Hematopoietic multipotent progenitor cell treated with erythropoietin and hydrocortisone succinate and interleukin-3 and kit ligand, for 15 days (in vitro differentiated cells): ENCODE data around the gene ZNF318.

ENCODE experiments used
- DNase-seq: peaks from one replicate; pipeline ENCODE4 v3.0.0-alpha.2; 2015; ENCODE audit warnings: low spot score

The ZNF318 gene

DNA sequence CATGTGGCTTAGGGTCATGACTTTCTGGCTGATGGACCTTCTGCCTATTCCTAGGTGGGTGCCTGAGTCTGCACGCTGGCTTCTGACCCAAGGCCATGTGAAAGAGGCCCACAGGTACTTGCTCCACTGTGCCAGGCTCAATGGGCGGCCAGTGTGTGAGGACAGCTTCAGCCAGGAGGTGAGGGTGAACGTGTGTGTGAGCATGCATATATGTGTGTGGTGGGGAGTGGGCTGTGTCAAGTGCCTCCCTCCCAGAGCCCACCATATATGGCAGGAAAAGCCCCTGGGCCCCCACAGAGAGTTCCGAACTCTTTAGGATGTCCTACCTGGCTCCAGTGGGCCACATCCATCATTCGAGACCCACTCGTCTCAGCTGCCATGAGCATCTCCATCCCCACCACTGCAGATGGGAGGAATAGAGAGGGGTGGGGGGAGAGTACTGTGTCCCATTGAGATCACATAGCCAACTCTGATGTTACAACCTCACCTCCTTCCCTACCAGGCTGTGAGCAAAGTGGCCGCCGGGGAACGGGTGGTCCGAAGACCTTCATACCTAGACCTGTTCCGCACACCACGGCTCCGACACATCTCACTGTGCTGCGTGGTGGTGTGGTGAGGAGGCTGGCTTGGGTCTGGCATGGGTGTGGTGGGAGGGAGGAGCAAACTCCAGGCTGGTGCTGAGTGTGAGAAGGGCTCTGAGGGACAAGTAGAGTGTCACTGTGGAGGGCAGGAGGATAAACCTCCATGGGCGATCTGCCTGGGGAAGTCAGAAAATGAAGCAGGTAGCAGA lies 68.2 kb downstream of the ZNF318 start:
- no peak for DNase-seq

DNA sequence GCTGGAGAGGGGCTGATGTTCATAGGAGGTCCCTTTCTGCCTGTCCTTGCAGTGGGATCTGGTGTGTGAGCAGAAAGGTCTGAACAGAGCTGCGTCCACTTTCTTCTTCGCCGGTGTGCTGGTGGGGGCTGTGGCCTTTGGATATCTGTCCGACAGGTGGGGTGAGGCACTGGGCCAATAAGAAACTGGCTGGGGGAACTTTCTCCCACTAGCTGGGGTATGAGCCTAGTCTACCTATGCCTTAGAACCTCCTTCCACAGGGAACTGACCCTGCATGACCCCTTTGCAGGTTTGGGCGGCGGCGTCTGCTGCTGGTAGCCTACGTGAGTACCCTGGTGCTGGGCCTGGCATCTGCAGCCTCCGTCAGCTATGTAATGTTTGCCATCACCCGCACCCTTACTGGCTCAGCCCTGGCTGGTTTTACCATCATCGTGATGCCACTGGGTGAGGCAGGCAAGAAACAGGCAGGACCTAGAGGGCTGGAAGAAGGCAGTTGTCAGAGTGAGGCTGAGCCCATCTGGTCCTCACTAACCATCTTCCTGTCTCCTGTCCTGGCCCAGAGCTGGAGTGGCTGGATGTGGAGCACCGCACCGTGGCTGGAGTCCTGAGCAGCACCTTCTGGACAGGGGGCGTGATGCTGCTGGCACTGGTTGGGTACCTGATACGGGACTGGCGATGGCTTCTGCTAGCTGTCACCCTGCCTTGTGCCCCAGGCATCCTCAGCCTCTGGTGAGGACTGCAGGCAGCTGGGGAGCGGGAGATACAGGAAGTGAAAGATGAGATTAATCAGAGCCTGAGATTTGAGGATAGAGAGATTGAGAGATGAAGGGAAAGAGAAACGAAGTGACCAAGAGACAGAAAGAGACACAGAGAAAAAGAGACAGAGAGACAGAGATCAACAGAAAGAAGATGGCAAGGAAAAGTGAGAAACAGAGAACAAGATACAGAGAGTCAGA lies 69.8 kb downstream of the ZNF318 start:
- DNase-seq, result no peak

DNA sequence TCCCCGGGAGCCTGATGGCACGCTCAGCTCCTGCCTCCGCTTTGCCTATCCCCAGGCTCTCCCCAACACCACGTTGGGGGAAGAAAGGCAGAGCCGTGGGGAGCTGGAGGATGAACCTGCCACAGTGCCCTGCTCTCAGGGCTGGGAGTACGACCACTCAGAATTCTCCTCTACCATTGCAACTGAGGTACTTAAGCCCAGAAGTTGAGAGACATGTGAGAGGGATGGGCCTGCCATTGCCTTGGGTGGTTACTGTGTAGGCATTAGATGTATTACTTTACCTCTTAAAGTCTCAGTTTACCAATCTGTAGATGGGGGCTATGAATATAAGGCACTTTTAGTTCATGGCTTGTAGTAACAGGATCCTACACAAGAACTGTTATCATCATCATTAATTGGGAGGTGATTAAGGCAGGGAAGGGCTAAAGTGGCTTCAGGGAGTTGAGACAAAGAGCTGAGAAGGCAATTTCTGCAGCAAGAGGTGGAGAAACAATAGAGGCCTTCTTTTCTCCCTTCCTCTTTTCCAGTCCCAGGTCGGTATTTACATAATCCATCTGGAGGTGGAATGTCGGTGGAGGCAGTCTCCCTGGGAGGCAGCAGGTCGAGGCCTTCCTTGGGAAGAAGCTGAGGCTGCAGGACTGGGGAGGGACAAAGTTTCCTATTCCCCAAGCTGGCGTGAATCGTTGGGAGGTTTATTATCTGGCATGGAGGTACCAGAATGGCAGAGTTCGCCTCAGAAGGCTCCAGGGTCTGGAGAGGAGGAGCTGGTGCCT lies 70.7 kb downstream of the ZNF318 start:
- DNase-seq, result no peak

DNA sequence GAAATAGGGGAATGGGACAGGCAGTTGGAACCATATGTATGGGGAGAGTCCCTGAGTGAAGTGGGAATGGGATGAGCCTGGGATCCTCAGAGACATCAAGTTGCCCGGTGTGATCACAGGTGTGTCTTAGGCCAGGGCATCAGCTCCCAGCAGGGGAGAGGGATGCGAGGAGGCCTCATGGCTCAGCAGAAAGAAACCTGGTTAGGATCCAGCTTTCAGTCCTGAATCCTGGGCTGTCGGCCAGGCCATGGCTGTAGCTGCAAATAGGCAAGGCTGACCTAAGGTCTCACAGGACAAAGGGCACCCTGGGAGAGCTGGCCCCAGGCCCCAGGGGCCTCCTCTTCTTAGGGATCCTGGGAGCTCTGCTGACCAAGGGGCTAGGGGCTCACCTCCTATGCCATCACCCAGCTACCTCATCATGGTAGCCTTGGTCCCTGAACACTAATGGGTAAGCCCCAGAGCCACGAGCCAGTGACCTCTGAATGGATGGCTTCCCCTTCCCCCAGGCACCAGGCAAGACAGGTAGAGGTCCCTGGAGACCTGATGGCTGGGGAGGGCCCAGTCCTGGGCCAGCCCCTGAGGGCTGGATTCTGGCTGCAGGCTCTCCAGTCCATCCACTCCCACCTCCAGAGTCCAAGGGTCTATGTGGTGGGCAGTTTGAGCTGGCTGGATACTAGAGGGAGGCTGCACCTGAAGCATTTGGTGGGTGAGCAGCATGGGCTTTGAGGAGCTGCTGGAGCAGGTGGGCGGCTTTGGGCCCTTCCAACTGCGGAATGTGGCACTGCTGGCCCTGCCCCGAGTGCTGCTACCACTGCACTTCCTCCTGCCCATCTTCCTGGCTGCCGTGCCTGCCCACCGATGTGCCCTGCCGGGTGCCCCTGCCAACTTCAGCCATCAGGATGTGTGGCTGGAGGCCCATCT lies 71.5 kb downstream of the ZNF318 start, which contains the start of gene SLC22A7:
TSS of gene SLC22A7 (plus strand) at position 617 of the 921 bp plus-strand sequence. CDS start at position 716, 99 bp downstream.
- DNase-seq, result no peak

DNA sequence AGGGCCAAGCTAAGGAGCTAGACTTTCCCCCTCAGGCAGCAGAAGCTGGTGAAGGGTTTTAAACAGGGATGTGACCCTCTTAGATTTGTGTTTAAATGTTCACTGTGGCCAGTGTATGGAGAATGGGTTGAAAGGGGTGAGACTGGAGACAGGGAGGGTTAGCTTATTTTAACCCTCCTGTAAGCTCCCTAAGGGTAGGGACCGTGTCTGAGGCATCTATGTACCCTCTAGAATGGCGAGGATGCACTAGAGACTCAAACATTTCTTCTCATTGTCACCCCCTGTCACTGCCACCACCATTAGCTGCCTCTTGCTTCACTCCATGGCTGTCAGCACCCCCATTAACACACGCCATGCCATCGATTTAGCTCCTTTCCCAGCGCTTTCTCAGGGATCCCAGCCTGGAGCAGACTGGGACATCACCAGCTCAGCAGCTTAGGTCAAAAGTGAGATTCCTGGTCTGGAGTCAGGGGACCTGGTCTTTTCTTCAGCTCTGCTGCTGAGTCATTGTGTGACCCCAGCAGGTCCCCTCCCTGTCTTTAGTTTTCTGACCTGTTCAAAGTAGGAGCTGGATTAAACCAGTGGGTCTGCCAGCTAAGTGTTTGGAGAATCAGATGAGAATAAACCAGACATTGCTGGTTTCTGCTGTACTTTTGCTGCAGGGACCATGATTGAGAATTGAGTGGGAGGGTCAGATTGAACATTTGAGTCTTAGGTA lies 72.5 kb downstream of the ZNF318 start:
- DNase-seq, result no peak

DNA sequence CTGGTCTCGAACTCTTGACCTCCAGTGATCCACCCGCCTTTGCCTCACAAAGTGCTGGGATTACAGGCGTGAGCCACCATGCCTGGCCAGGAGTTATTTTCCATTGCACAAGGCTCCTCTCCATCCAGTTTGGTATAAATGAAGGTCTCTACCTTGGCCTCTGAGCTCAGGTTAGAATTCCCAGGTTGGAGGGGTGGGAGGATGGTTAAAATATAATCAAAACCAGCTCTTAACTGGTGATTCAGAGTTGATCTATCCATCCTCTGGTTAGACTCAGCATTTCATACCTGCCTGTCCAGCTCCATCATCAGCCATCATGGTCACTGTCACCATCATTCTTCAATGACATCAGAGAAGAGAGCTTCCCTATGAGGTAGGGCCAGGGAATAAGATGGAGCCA lies 74.0 kb downstream of the ZNF318 start:
- no peak for DNase-seq

DNA sequence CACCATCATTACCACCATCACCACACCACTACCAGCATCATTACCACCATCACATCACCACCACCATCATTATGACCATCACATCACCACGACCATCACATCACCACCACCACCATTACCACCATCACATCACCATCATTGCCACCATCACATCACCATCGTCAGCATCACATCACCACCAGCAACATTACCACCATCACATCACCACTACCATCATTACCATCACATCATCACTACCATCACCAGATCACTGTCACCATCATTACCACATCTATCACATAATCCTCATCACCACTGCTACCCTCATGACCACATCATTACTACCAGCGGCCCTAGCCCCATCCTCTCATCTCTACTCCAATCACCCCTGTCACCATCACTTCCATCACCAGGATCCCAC lies 74.9 kb downstream of the ZNF318 start:
- DNase-seq, result no peak

DNA sequence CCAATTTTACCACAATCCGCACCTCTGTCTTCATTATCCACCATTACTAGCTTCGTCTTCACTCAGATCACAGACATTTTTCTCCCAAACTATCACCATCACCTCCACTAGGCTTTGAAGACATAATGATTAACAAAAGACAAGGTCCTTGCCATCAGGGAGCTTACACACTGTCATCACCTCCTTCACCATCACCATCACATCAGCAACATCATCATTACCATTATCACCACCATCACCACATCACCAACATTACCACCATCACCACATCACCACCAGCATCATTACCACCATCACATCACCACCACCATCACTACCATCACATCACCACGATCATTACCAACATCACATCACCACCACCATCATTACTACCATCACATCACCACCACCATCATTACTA lies 75.7 kb downstream of the ZNF318 start:
- no peak for DNase-seq

DNA sequence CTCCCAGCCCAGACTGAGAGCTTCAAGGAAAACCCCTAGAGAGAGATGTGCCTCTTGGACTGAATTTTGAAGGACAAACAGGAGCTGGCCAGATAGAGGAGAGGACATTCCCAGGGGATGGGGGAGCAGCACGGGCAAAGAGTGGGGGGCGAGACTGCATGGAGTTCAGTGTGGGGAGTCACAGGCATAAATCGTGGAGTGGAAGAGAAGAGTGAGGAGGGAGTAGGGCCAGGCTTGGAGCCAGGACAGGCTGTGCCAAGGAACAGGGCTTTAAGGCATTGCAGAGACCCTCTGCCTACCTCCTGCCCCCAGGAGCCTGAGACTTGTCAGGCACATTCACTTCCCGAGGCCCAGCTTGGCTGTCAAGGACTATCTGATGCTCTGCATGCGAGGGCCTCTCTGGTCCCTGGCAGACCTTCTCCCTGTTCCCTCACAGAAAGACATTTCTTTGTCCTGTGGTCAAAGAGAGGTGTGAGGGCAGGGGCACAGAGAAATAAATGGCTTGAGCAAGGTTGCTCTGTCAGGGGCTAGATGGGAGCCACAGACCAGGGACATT lies 76.6 kb downstream of the ZNF318 start:
- no peak for DNase-seq

DNA sequence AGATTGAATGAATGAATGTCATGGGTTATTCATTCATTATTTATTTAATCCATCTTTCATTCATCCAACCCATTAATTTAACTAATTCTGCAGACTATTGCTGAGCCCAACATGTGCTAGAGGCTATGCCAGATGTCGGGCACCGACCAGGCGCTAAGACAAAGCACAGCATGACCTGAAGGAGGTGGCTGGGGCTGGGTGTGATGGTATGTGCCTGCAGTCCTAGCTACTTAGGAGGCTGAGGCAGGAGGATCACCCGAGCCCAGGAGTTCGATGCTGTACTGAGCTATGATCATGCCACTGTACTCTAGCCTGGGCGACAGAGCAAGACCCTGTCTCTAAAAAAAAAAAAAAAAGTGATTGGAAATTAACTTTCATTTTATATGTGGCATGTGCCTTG lies 77.1 kb downstream of the ZNF318 start:
- no peak for DNase-seq

DNA sequence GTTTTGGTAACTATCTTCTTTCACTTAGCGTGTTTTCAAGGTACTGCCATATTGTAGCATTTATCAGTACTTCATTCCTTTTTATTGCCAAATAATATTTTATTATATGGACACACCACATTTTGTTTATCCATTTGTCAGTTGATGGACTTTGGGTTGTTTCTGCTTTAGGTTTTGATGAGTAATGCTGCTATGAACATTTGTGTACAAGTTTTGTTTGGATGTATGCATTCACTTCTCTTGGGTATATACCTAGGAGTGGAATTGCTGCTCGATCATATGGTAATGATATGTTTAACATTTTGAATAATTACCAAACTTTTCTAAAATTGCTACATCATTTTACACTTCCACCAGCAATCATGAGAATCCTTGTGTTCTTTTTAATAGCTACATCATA lies 77.7 kb downstream of the ZNF318 start:
- no peak for DNase-seq

DNA sequence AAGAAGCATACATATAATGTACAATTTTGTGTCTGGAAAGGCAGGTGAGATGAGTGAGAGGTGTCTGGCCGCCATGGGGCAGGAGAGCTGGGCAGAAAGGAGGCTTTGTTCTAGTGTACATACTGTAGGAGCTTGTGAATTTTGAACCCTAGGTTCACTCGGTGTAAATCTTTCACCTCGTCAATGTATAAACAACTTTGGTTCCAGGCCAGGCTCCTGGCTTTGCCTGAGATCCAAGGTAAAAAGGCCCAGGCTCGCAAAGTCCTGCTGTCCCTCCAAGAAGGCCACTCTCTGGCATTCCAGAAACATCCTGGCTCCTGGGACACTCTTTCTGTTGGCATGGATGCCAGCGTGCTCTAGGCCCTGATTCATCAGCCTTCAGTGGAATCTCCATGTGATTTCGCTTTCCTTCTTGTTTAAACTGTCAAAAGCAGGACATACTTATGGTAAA lies 78.5 kb downstream of the ZNF318 start:
- DNase-seq, result no peak

DNA sequence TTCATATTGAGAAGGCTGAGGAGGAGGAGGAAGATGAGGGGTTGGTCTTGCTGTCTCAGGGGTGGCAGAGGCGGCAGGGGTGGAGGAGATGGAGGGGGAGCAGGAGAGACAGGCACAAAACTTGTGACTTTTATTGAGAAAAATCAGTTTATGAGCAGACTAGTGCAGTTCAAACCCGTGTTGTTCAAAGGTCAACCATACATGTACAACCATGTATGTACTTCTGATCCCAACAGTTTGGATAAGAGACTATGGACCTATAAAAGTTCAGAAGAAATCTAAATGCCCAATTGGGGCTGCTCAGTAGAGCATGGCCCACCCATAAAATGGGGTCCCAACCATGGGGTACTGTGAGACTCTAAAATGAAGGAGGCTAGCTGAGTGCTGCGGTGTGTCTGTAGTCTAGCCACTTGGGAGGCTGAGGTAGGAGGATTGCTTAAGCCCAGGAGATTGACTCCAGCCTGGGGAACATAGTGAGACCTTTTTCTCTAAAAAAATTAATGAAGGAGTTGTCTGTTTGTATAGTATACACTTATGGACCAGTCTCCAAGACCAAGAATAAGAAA lies 79.0 kb downstream of the ZNF318 start:
- DNase-seq, result no peak

DNA sequence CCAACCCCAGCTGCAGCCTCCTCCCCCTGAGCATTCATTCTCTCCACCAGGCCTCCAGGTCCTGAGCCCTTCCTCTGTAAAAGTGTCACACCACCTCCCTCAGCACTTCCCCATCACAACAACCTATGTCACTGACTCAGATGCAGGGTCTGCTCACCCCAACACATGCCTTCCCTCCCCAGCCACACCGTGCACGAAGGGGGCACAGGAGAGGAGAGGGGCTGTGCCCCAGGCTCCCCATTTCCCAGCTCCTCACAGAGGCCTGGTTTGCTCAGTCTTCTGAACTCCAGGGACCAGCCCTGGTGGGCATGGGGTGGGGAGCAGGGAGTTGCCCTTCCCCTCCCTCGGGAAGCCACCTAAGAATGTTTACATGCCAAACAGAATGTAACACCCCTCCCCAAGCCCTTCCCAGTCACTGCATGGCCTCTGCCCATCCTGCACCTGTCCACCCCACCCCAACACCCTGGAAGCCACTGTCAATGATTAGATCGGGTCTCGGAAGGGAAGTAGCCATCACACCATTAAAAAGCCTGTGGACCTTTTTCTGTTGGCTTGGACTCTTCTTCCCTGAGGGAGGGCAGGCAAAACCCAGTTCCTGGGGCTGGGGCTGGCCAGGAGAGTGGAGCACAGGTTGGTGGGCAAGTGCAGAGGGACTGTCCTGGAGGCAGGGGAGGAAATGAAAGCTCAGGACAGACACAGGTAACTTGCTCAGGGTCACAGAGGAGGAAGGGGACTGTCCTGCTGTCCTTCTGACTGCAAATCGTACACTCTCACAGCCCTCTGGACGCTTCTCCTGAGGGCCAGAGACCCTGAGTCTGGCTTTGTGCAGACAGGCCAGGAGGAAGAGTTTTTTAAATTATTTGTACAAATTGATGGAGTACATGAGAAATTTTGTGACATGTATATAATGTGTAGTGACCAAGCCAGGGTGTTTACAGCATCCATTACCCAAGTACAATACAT lies 81.4 kb downstream of the ZNF318 start:
- no peak for DNase-seq

DNA sequence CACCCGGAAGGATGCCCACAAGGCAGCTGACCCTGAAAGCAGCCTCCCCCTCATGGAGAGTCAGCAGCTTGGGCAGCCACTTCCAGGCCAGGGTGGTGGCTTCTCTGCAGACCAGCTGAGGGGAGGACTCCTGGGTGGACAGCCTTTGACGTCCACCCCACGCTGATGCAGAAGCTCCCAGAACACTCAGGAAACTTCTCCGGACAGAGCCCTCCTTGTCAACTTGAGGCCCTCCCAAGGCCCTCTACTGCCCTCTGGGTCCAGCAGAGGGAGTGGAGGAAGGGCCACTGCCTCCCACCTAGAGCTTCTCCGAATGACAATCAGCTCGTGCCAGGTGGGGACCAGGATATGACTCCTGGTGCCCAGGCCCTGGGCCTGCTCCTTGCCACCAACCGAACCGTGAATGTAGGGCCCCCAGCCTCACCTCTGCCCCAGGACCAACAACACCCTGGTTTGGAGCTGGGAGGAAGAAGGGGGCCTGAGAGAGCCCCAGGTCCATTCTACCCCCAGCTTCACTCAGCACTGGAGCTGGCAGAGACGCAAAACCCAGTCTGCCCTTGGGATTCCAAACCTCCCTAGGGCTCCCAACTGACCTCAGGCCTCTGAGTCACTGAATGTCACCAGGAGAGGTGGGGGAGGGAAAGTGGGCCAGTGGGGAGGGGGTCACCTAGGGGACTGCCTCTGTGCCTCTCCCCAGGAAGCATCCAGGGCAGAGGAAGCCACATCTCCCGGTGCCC lies 82.3 kb downstream of the ZNF318 start:
- DNase-seq, result no peak

DNA sequence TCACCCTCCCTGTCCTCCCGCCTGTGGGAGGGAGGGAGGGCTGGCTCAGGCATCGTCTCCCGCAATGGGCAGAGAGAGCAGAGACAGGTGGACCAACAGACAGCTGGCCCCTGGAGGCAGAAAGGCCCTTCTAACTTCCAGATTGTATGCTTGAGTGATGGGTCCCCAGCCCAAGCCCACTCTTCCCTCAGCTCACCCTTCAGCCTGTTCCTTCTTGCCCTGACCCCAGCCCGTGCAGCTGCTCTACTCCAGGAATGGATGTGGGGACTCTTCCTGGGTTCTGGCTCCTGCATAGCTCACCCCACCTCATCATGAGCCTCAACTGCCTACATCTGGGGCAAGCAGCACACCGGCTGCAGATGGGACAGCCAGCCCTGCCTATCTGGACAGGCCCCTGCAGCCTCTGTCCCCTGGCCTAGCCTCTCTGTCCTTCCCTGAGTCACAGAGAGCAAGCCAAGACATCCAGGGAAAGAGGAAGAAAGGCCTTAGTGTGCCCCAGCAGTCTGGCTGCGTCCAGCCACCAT lies 82.9 kb downstream of the ZNF318 start:
- DNase-seq, result no peak
